HT1080 (cell line): ENCODE data around the gene NEDD1. TPM values are rescaled to one million over a fixed set of nuclear protein-coding genes. Genes with fewer than 3 reads are reported as not detected.

ENCODE experiments used
- DNase-seq: peaks from one replicate; pipeline ENCODE4 v3.0.0-alpha.2; 2015; ENCODE audit warnings: low read depth
- polyA plus RNA-seq, 2 experiments: library from polyadenylated mRNA; depleted of rRNA; stranded (reverse); fragments of >200 nt; gene quantifications; 2 replicates each; pipeline ENCODE4 v1.2.3, GENCODE V29; 2015
- total RNA-seq: library from RNA; depleted of rRNA; stranded (reverse); fragments of >200 nt; shearing (Covaris generic); gene quantifications from 2 replicates; pipeline ENCODE4 v1.2.3, GENCODE V29; 2014; rRNA removed

Gene NEDD1
- total RNA-seq, result 30.1 and 31.0 TPM in 2 replicates
- 16.6 and 20.4 TPM in 2 replicates for polyA plus RNA-seq (2015; cell fraction: cytosol; rRNA removed)
- 19.4 and 26.0 TPM in 2 replicates for polyA plus RNA-seq (2015; cell fraction: nucleus; rRNA removed)

GRCh38 chr12:96906849-96907670, at the start of gene NEDD1:
Gene NEDD1 (plus strand): TSS chr12:96907257. CDS start chr12:96909760, 2,503 bp downstream.
- peak; percentile 83 for DNase-seq

GRCh38 chr12:96858162-96858561, 48.9 kb upstream of the NEDD1 start:
- no peak for DNase-seq

- no peak for DNase-seq
These were observed 45.4 kb upstream of the NEDD1 start for GRCh38 chr12:96861656-96862055.

GRCh38 chr12:96862326-96862725, 44.7 kb upstream of the NEDD1 start:
- DNase-seq, result no peak

- no peak for DNase-seq
These were observed 42.7 kb upstream of the NEDD1 start for GRCh38 chr12:96864335-96864734.

- DNase-seq, result no peak
These were observed 40.1 kb upstream of the NEDD1 start for GRCh38 chr12:96866801-96867590.

- no peak for DNase-seq
These were observed 36.1 kb upstream of the NEDD1 start for GRCh38 chr12:96870946-96871345.

- no peak for DNase-seq
These were observed 34.1 kb upstream of the NEDD1 start for GRCh38 chr12:96872961-96873360.

GRCh38 chr12:96874211-96874610, 32.8 kb upstream of the NEDD1 start:
- no peak for DNase-seq

GRCh38 chr12:96876966-96877365, 30.1 kb upstream of the NEDD1 start:
- DNase-seq, result peak; percentile 63

- peak; percentile 50 for DNase-seq
These were observed 28.4 kb upstream of the NEDD1 start for GRCh38 chr12:96878704-96879103.

GRCh38 chr12:96879301-96879700, 27.8 kb upstream of the NEDD1 start:
- no peak for DNase-seq

GRCh38 chr12:96880220-96880619, 26.8 kb upstream of the NEDD1 start:
- DNase-seq, result no peak

- no peak for DNase-seq
These were observed 25.4 kb upstream of the NEDD1 start for GRCh38 chr12:96881608-96882007.

GRCh38 chr12:96882862-96883261, 24.2 kb upstream of the NEDD1 start:
- DNase-seq, result peak; percentile 63

- no peak for DNase-seq
These were observed 23.5 kb upstream of the NEDD1 start for GRCh38 chr12:96883571-96883970.

GRCh38 chr12:96886998-96887677, 19.9 kb upstream of the NEDD1 start:
- DNase-seq, result no peak

GRCh38 chr12:96889273-96889933, 17.7 kb upstream of the NEDD1 start:
- peak; percentile 89 for DNase-seq

- no peak for DNase-seq
These were observed 16.7 kb upstream of the NEDD1 start for GRCh38 chr12:96890331-96890730.

- DNase-seq, result no peak
These were observed 15.0 kb upstream of the NEDD1 start for GRCh38 chr12:96892104-96892503.

GRCh38 chr12:96897421-96897820, 9.6 kb upstream of the NEDD1 start:
- no peak for DNase-seq
